ENCODE results near the gene C6. TPM values are rescaled to one million over a fixed set of nuclear protein-coding genes. Genes with fewer than 3 reads are reported as not detected.

The C6 gene
- total and polyA plus RNA-seq, 2 donors (not counting 1 experiment from before 2014, with no cell fraction given) = 0.07 TPM; not detected in 1

DNA sequence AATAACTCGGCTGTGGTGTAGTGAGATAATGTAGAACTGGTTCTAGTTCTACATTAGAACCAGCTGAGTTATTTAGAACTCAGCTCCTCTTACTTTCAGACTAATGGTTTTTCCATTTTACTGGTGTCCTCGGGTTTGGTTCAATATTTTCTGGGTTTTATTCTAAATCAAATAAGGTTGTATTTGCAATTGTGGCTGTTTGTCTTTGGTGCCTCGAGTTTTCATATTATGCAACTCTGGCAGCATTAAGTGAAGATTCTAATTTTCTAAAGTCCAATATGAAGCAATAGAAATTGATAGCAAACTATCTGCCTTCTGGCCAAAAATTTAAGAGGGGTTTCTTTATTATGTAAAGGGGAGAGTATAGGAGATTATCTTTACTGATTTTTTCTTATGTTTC, 19.0 kb downstream of the C6 start:
- Histone ChIP-seq H3K4me3 (replicated peaks in 1 of 4; ENCODE audit: control extremely low read depth in 1 of 4, insufficient read depth in 1 of 4, low read depth in 3 of 4, low read length in 4 of 4) (no peak overlapping the region), H3K79me2 (ENCODE audit: control insufficient read depth, insufficient read depth, low read length) (no peaks in the 10 kb centered on the region), H3K27me3 (ENCODE audit: control insufficient read depth, insufficient read depth, low read length) (no peaks in the 10 kb centered on the region), H3K4me1 (ENCODE audit: control insufficient read depth, extremely low read depth, insufficient read depth, low read length) (no peaks in the 10 kb centered on the region), H3K4me2 (ENCODE audit: extremely low read depth, insufficient read depth, low read length) (no peak overlapping the region), H4K20me1 (ENCODE audit: control insufficient read depth, extremely low read depth, insufficient read depth, low read length) (no peaks in the 10 kb centered on the region), H3K27ac (ENCODE audit: insufficient read depth, low read length) (no peak overlapping the region), H3K36me3 (ENCODE audit: control insufficient read depth, insufficient read depth, low read length) (no peaks in the 10 kb centered on the region), H2AFZ (ENCODE audit: low read length) (no peak overlapping the region), H3K9me3 (ENCODE audit: control insufficient read depth, insufficient read depth, low read depth, low read length) (no peaks in the 10 kb centered on the region), H3K9ac (ENCODE audit: insufficient read depth, low read length) (no peak overlapping the region)
- TF ChIP-seq, protein P1, sequence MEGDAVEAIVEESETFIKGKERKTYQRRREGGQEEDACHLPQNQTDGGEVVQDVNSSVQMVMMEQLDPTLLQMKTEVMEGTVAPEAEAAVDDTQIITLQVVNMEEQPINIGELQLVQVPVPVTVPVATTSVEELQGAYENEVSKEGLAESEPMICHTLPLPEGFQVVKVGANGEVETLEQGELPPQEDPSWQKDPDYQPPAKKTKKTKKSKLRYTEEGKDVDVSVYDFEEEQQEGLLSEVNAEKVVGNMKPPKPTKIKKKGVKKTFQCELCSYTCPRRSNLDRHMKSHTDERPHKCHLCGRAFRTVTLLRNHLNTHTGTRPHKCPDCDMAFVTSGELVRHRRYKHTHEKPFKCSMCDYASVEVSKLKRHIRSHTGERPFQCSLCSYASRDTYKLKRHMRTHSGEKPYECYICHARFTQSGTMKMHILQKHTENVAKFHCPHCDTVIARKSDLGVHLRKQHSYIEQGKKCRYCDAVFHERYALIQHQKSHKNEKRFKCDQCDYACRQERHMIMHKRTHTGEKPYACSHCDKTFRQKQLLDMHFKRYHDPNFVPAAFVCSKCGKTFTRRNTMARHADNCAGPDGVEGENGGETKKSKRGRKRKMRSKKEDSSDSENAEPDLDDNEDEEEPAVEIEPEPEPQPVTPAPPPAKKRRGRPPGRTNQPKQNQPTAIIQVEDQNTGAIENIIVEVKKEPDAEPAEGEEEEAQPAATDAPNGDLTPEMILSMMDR (conservative IDR thresholded peaks at IDR 0.05 in 1 of 2, IDR thresholded peaks at IDR 0.05 in 1 of 2; ENCODE audit: low read depth in 1 of 2, low read length in 2 of 2) = no peak
- no peak for TF ChIP-seq EZH2 (IDR thresholded peaks at IDR 0.05; ENCODE audit: low read length, missing control alignments)
- no peak for DNase-seq (ENCODE audit: low read depth in 2 of 2)

- H3K4me3 ChIP-seq (replicated peaks in 1 of 4; ENCODE audit: control extremely low read depth in 1 of 4, insufficient read depth in 1 of 4, low read depth in 3 of 4, low read length in 4 of 4) = no peak overlapping the region
- no peaks in the 10 kb centered on the region for H3K79me2 ChIP-seq (ENCODE audit: control insufficient read depth, insufficient read depth, low read length)
- no peak overlapping the region for H3K4me2 ChIP-seq (ENCODE audit: extremely low read depth, insufficient read depth, low read length)
- TF ChIP-seq, protein P1 (conservative IDR thresholded peaks at IDR 0.05 in 1 of 2, IDR thresholded peaks at IDR 0.05 in 1 of 2; ENCODE audit: low read depth in 1 of 2, low read length in 2 of 2) = no peak
- no peak for TF ChIP-seq EZH2 (IDR thresholded peaks at IDR 0.05; ENCODE audit: low read length, missing control alignments)
- DNase-seq (ENCODE audit: low read depth in 2 of 2) = peak; percentile 89 to 99
- H3K4me1 ChIP-seq (ENCODE audit: control insufficient read depth, extremely low read depth, insufficient read depth, low read length) = no peaks in the 10 kb centered on the region
- H4K20me1 ChIP-seq (ENCODE audit: control insufficient read depth, extremely low read depth, insufficient read depth, low read length) = no peaks in the 10 kb centered on the region
- no peak overlapping the region for H2AFZ ChIP-seq (ENCODE audit: low read length)
- H3K36me3 ChIP-seq (ENCODE audit: control insufficient read depth, insufficient read depth, low read length) = no peaks in the 10 kb centered on the region
- H3K27ac ChIP-seq (ENCODE audit: insufficient read depth, low read length) = no peak overlapping the region
- no peak overlapping the region for H3K9ac ChIP-seq (ENCODE audit: insufficient read depth, low read length)
- H3K27me3 ChIP-seq (ENCODE audit: control insufficient read depth, insufficient read depth, low read length) = no peaks in the 10 kb centered on the region
- no peaks in the 10 kb centered on the region for H3K9me3 ChIP-seq (ENCODE audit: control insufficient read depth, insufficient read depth, low read depth, low read length)
These were observed 19.7 kb downstream of the C6 start for GRCh38 chr5:41193456-41194205.

- Histone ChIP-seq H3K4me3 (replicated peaks in 1 of 4; ENCODE audit: control extremely low read depth in 1 of 4, insufficient read depth in 1 of 4, low read depth in 3 of 4, low read length in 4 of 4) (no peak overlapping the region), H3K4me1 (ENCODE audit: control insufficient read depth, extremely low read depth, insufficient read depth, low read length) (no peaks in the 10 kb centered on the region), H3K79me2 (ENCODE audit: control insufficient read depth, insufficient read depth, low read length) (no peaks in the 10 kb centered on the region), H3K9me3 (ENCODE audit: control insufficient read depth, insufficient read depth, low read depth, low read length) (no peaks in the 10 kb centered on the region), H3K4me2 (ENCODE audit: extremely low read depth, insufficient read depth, low read length) (no peak overlapping the region), H3K27me3 (ENCODE audit: control insufficient read depth, insufficient read depth, low read length) (no peaks in the 10 kb centered on the region), H3K9ac (ENCODE audit: insufficient read depth, low read length) (no peak overlapping the region), H4K20me1 (ENCODE audit: control insufficient read depth, extremely low read depth, insufficient read depth, low read length) (no peaks in the 10 kb centered on the region), H2AFZ (ENCODE audit: low read length) (no peak overlapping the region), H3K36me3 (ENCODE audit: control insufficient read depth, insufficient read depth, low read length) (no peaks in the 10 kb centered on the region), H3K27ac (ENCODE audit: insufficient read depth, low read length) (no peak overlapping the region)
- no peak for TF ChIP-seq EZH2 (IDR thresholded peaks at IDR 0.05; ENCODE audit: low read length, missing control alignments)
- TF ChIP-seq, protein P1 (conservative IDR thresholded peaks at IDR 0.05 in 1 of 2, IDR thresholded peaks at IDR 0.05 in 1 of 2; ENCODE audit: low read depth in 1 of 2, low read length in 2 of 2) = no peak
- DNase-seq (ENCODE audit: low read depth in 2 of 2) = no peak
These were observed 22.1 kb downstream of the C6 start for GRCh38 chr5:41191249-41191648.

Data from fibroblast of lung (primary cell).